Subcutaneous adipose tissue (tissue), 4 donors: Measurements from ENCODE around the gene FSTL4. TPM values are rescaled to one million over a fixed set of nuclear protein-coding genes. Genes with fewer than 3 reads are reported as not detected.

Experiments
- CTCF ChIP-seq: fragments of 450-650 bp; IDR thresholded peaks from one replicate; pipeline ENCODE4 v1.5.1; 2016; ENCODE audit warnings: low read depth, mild to moderate bottlenecking, control low read depth, antibody characterized with exemption, moderate library complexity
- total RNA-seq, 4 donors: library from RNA; depleted of rRNA; stranded (reverse); fragments of >200 nt; gene quantifications; one replicate each; pipeline ENCODE4 v1.1.0, GENCODE V29; 2016

Gene FSTL4
- total RNA-seq, 4 donors from 2014 or later, result not detected

- no peak for TF ChIP-seq CTCF
Observed at GRCh38 chr5:133556551-133556950, 55.8 kb downstream of the FSTL4 start.

GRCh38 chr5:133554279-133554678 lies 58.1 kb downstream of the FSTL4 start:
- no peak for TF ChIP-seq CTCF

- no peak for TF ChIP-seq CTCF
Observed at GRCh38 chr5:133552925-133553525, 59.3 kb downstream of the FSTL4 start.

GRCh38 chr5:133546500-133546899 lies 65.8 kb downstream of the FSTL4 start:
- no peak for TF ChIP-seq CTCF

- TF ChIP-seq CTCF, result no peak
Observed at GRCh38 chr5:133544346-133544745, 68.0 kb downstream of the FSTL4 start.

GRCh38 chr5:133539818-133540217 lies 72.5 kb downstream of the FSTL4 start:
- TF ChIP-seq CTCF, result no peak

GRCh38 chr5:133538718-133539117 lies 73.6 kb downstream of the FSTL4 start:
- TF ChIP-seq CTCF, result no peak

GRCh38 chr5:133534566-133534965 lies 77.8 kb downstream of the FSTL4 start:
- no peak for TF ChIP-seq CTCF
